Measurements from ENCODE around the gene SLCO3A1. TPM values are rescaled to one million over a fixed set of nuclear protein-coding genes. Genes with fewer than 3 reads are reported as not detected.

SLCO3A1 gene
- total and polyA plus RNA-seq, 4 donors, result 9.6 to 60.7 (median 34.4) TPM

- 68 to 74% methylated on average over 13 of the region's 13 CpGs for WGBS, 2 donors
- Histone ChIP-seq H3K4me3 (ENCODE audit: low read length in 2 of 2) (no peak overlapping the region), H3K9me3 (ENCODE audit: control insufficient read depth, low read length) (no peaks in the 10 kb centered on the region), H3K36me3 (ENCODE audit: control insufficient read depth in 1 of 2, insufficient read depth in 2 of 2, low read length in 1 of 2) (no peaks in the 10 kb centered on the region), H3K27ac (ENCODE audit: low read depth in 1 of 2, low read length in 2 of 2) (no peak overlapping the region), H3K4me1 (ENCODE audit: control insufficient read depth in 1 of 2, insufficient read depth in 2 of 2, low read length in 2 of 2) (peaks cover 0 to 3% of the 10 kb centered on the region in 2 donors), H3K27me3 (ENCODE audit: control insufficient read depth in 1 of 2, insufficient read depth in 2 of 2, low read length in 1 of 2) (no peaks in the 10 kb centered on the region)
- ATAC-seq (ENCODE audit: low FRiP score) (no peak), DNase-seq (no peak)
- intact Hi-C loops (cut with DNase I), result no loop called here
Measured at GRCh38 chr15:92142242-92143232, 289.0 kb downstream of the SLCO3A1 start.

- Histone ChIP-seq H3K9me3 (ENCODE audit: control insufficient read depth, low read length) (no peaks in the 10 kb centered on the region), H3K36me3 (ENCODE audit: control insufficient read depth in 1 of 2, insufficient read depth in 2 of 2, low read length in 1 of 2) (no peaks in the 10 kb centered on the region), H3K27me3 (ENCODE audit: control insufficient read depth in 1 of 2, insufficient read depth in 2 of 2, low read length in 1 of 2) (no peaks in the 10 kb centered on the region), H3K4me3 (ENCODE audit: low read length in 2 of 2) (no peak overlapping the region), H3K27ac (ENCODE audit: low read depth in 1 of 2, low read length in 2 of 2) (no peak overlapping the region), H3K4me1 (ENCODE audit: control insufficient read depth in 1 of 2, insufficient read depth in 2 of 2, low read length in 2 of 2) (peaks cover 0 to 3% of the 10 kb centered on the region in 2 donors)
- DNase-seq (no peak), ATAC-seq (ENCODE audit: low FRiP score) (no peak)
- WGBS, 2 donors, result 97 to 98% methylated on average over 16 of the region's 16 CpGs
- intact Hi-C loops (cut with DNase I), result no loop called here
Measured at GRCh38 chr15:92143765-92144164, 290.3 kb downstream of the SLCO3A1 start.

- no peak overlapping the region for H3K27ac ChIP-seq (ENCODE audit: low read depth in 1 of 2, low read length in 2 of 2)
- H3K4me1 ChIP-seq (ENCODE audit: control insufficient read depth in 1 of 2, insufficient read depth in 2 of 2, low read length in 2 of 2), result no peaks in the 10 kb centered on the region
- no peak overlapping the region for H3K4me3 ChIP-seq (ENCODE audit: low read length in 2 of 2)
- no peaks in the 10 kb centered on the region for H3K9me3 ChIP-seq (ENCODE audit: control insufficient read depth, low read length)
- DNase-seq (no peak), ATAC-seq (ENCODE audit: low FRiP score) (no peak)
- no peaks in the 10 kb centered on the region for H3K27me3 ChIP-seq (ENCODE audit: control insufficient read depth in 1 of 2, insufficient read depth in 2 of 2, low read length in 1 of 2)
- H3K36me3 ChIP-seq (ENCODE audit: control insufficient read depth in 1 of 2, insufficient read depth in 2 of 2, low read length in 1 of 2), result peaks cover 0 to 3% of the 10 kb centered on the region in 2 donors
- 76 to 77% methylated on average over 14 of the region's 14 CpGs for WGBS, 2 donors
- intact Hi-C loops (cut with DNase I), result no loop called here
Measured at GRCh38 chr15:92146511-92147150, 293.1 kb downstream of the SLCO3A1 start.

GRCh38 chr15:92149029-92149428, 295.5 kb downstream of the SLCO3A1 start:
- H3K36me3 ChIP-seq (ENCODE audit: control insufficient read depth in 1 of 2, insufficient read depth in 2 of 2, low read length in 1 of 2), result peaks cover 0 to 3% of the 10 kb centered on the region in 2 donors
- H3K4me1 ChIP-seq (ENCODE audit: control insufficient read depth in 1 of 2, insufficient read depth in 2 of 2, low read length in 2 of 2), result no peaks in the 10 kb centered on the region
- intact Hi-C loops (cut with DNase I), result no loop called here
- no peak overlapping the region for H3K4me3 ChIP-seq (ENCODE audit: low read length in 2 of 2)
- ATAC-seq (ENCODE audit: low FRiP score) (no peak), DNase-seq (no peak)
- no peaks in the 10 kb centered on the region for H3K27me3 ChIP-seq (ENCODE audit: control insufficient read depth in 1 of 2, insufficient read depth in 2 of 2, low read length in 1 of 2)
- no peak overlapping the region for H3K27ac ChIP-seq (ENCODE audit: low read depth in 1 of 2, low read length in 2 of 2)
- WGBS, 2 donors, result 64 to 76% methylated on average over 4 of the region's 4 CpGs
- no peaks in the 10 kb centered on the region for H3K9me3 ChIP-seq (ENCODE audit: control insufficient read depth, low read length)

- DNase-seq (no peak), ATAC-seq (ENCODE audit: low FRiP score) (no peak)
- H3K27ac ChIP-seq (ENCODE audit: low read depth in 1 of 2, low read length in 2 of 2), result no peak overlapping the region
- no peaks in the 10 kb centered on the region for H3K4me1 ChIP-seq (ENCODE audit: control insufficient read depth in 1 of 2, insufficient read depth in 2 of 2, low read length in 2 of 2)
- WGBS, 2 donors, result 81 to 88% methylated on average over 6 of the region's 6 CpGs
- no peaks in the 10 kb centered on the region for H3K9me3 ChIP-seq (ENCODE audit: control insufficient read depth, low read length)
- peaks cover 0 to 4% of the 10 kb centered on the region in 2 donors for H3K36me3 ChIP-seq (ENCODE audit: control insufficient read depth in 1 of 2, insufficient read depth in 2 of 2, low read length in 1 of 2)
- intact Hi-C loops (cut with DNase I), result no loop called here
- H3K4me3 ChIP-seq (ENCODE audit: low read length in 2 of 2), result no peak overlapping the region
- H3K27me3 ChIP-seq (ENCODE audit: control insufficient read depth in 1 of 2, insufficient read depth in 2 of 2, low read length in 1 of 2), result no peaks in the 10 kb centered on the region
Measured at GRCh38 chr15:92149465-92149864, 296.0 kb downstream of the SLCO3A1 start.

- ATAC-seq (ENCODE audit: low FRiP score) (no peak), DNase-seq (no peak)
- intact Hi-C loops (cut with DNase I), result no loop called here
- Histone ChIP-seq H3K36me3 (ENCODE audit: control insufficient read depth in 1 of 2, insufficient read depth in 2 of 2, low read length in 1 of 2) (peaks cover 1 to 7% of the 10 kb centered on the region in 2 donors), H3K4me1 (ENCODE audit: control insufficient read depth in 1 of 2, insufficient read depth in 2 of 2, low read length in 2 of 2) (no peaks in the 10 kb centered on the region), H3K27ac (ENCODE audit: low read depth in 1 of 2, low read length in 2 of 2) (no peak overlapping the region), H3K4me3 (ENCODE audit: low read length in 2 of 2) (no peak overlapping the region), H3K27me3 (ENCODE audit: control insufficient read depth in 1 of 2, insufficient read depth in 2 of 2, low read length in 1 of 2) (no peaks in the 10 kb centered on the region), H3K9me3 (ENCODE audit: control insufficient read depth, low read length) (no peaks in the 10 kb centered on the region)
- 88 to 90% methylated on average over 8 of the region's 8 CpGs for WGBS, 2 donors
Measured at GRCh38 chr15:92151168-92151567, 297.7 kb downstream of the SLCO3A1 start.

- H3K4me3 ChIP-seq (ENCODE audit: low read length in 2 of 2), result no peak overlapping the region
- no peaks in the 10 kb centered on the region for H3K9me3 ChIP-seq (ENCODE audit: control insufficient read depth, low read length)
- WGBS, 2 donors, result 20 to 32% methylated on average over 3 of the region's 3 CpGs
- ATAC-seq (ENCODE audit: low FRiP score), result no peak
- H3K36me3 ChIP-seq (ENCODE audit: control insufficient read depth in 1 of 2, insufficient read depth in 2 of 2, low read length in 1 of 2), result peaks cover 1 to 7% of the 10 kb centered on the region in 2 donors
- H3K27ac ChIP-seq (ENCODE audit: low read depth in 1 of 2, low read length in 2 of 2), result no peak overlapping the region
- H3K27me3 ChIP-seq (ENCODE audit: control insufficient read depth in 1 of 2, insufficient read depth in 2 of 2, low read length in 1 of 2), result no peaks in the 10 kb centered on the region
- no peak for DNase-seq
- no peaks in the 10 kb centered on the region for H3K4me1 ChIP-seq (ENCODE audit: control insufficient read depth in 1 of 2, insufficient read depth in 2 of 2, low read length in 2 of 2)
- intact Hi-C loops (cut with DNase I), result no loop called here
Measured at GRCh38 chr15:92151741-92152140, 298.2 kb downstream of the SLCO3A1 start.

- H3K4me1 ChIP-seq (ENCODE audit: control insufficient read depth in 1 of 2, insufficient read depth in 2 of 2, low read length in 2 of 2), result no peaks in the 10 kb centered on the region
- intact Hi-C loops (cut with DNase I), result no loop called here
- no peaks in the 10 kb centered on the region for H3K27me3 ChIP-seq (ENCODE audit: control insufficient read depth in 1 of 2, insufficient read depth in 2 of 2, low read length in 1 of 2)
- H3K9me3 ChIP-seq (ENCODE audit: control insufficient read depth, low read length), result no peaks in the 10 kb centered on the region
- no peak overlapping the region for H3K4me3 ChIP-seq (ENCODE audit: low read length in 2 of 2)
- DNase-seq (no peak), ATAC-seq (ENCODE audit: low FRiP score) (no peak)
- WGBS, 2 donors, result 93 to 100% methylated on average over 1 of the region's 1 CpG
- peaks cover 1 to 10% of the 10 kb centered on the region in 2 donors for H3K36me3 ChIP-seq (ENCODE audit: control insufficient read depth in 1 of 2, insufficient read depth in 2 of 2, low read length in 1 of 2)
- no peak overlapping the region for H3K27ac ChIP-seq (ENCODE audit: low read depth in 1 of 2, low read length in 2 of 2)
Measured at GRCh38 chr15:92152983-92153382, 299.5 kb downstream of the SLCO3A1 start.

Measured in aorta (tissue), 5 donors.